ENCODE results near the gene CNIH3.

DNA sequence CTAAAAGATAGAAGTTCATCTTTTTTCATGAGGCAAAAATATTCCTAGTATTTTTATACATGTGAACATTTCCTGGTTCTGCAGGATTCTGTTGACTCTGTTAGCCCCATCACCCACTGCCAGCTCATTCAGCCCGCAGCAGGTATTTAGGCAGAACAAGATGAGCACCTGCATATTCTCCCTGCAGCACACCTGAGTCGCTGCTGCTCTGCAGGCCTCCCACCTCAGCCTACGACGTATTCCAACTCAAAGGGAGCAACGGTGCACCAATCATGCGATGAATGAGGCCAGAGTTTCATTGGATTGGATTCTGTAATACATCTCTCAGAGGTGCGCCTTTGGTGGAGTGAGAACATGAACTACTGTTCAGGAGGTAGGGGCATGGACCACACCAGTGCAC lies 87.6 kb downstream of the CNIH3 start:
- TF ChIP-seq, protein P1, sequence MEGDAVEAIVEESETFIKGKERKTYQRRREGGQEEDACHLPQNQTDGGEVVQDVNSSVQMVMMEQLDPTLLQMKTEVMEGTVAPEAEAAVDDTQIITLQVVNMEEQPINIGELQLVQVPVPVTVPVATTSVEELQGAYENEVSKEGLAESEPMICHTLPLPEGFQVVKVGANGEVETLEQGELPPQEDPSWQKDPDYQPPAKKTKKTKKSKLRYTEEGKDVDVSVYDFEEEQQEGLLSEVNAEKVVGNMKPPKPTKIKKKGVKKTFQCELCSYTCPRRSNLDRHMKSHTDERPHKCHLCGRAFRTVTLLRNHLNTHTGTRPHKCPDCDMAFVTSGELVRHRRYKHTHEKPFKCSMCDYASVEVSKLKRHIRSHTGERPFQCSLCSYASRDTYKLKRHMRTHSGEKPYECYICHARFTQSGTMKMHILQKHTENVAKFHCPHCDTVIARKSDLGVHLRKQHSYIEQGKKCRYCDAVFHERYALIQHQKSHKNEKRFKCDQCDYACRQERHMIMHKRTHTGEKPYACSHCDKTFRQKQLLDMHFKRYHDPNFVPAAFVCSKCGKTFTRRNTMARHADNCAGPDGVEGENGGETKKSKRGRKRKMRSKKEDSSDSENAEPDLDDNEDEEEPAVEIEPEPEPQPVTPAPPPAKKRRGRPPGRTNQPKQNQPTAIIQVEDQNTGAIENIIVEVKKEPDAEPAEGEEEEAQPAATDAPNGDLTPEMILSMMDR (IDR thresholded peaks at IDR 0.05; ENCODE audit: extremely low read depth in 1 of 2, insufficient read depth in 1 of 2, low read depth in 1 of 2, low read length in 2 of 2) = no peak
- TF ChIP-seq POLR2A (IDR thresholded peaks at IDR 0.05; ENCODE audit: low read depth, low read length) (no peak), MYC (IDR thresholded peaks at IDR 0.05; ENCODE audit: low read depth, low read length) (no peak), POLR2AphosphoS5 (IDR thresholded peaks at IDR 0.05; ENCODE audit: insufficient read depth, low read depth, low read length) (no peak)

Data from endothelial cell of umbilical vein (primary cell).